Lower leg skin (tissue), 3 donors: ENCODE data around the gene SMG9.

Experiments used
- POLR2A ChIP-seq, 2 donors: fragments of 450-650 bp; IDR thresholded peaks; one replicate each; pipeline ENCODE4 v1.6.1; 2016 to 2017; ENCODE audit warnings: antibody characterized with exemption in 2 of 2, mild to moderate bottlenecking in 1 of 2, moderate library complexity in 1 of 2
- TF ChIP-seq, protein P1 (sequence below), 3 donors: fragments of 450-650 bp; IDR thresholded peaks; one replicate each; pipeline ENCODE4 v1.5.1; 2016; ENCODE audit warnings: antibody characterized with exemption in 3 of 3, mild to moderate bottlenecking in 3 of 3, moderate library complexity in 2 of 3

GRCh38 chr19:43769256-43769655 lies 14.5 kb upstream of the SMG9 start:
- TF ChIP-seq, protein P1, sequence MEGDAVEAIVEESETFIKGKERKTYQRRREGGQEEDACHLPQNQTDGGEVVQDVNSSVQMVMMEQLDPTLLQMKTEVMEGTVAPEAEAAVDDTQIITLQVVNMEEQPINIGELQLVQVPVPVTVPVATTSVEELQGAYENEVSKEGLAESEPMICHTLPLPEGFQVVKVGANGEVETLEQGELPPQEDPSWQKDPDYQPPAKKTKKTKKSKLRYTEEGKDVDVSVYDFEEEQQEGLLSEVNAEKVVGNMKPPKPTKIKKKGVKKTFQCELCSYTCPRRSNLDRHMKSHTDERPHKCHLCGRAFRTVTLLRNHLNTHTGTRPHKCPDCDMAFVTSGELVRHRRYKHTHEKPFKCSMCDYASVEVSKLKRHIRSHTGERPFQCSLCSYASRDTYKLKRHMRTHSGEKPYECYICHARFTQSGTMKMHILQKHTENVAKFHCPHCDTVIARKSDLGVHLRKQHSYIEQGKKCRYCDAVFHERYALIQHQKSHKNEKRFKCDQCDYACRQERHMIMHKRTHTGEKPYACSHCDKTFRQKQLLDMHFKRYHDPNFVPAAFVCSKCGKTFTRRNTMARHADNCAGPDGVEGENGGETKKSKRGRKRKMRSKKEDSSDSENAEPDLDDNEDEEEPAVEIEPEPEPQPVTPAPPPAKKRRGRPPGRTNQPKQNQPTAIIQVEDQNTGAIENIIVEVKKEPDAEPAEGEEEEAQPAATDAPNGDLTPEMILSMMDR (IDR thresholded peaks at IDR 0.05), result no peak
- TF ChIP-seq POLR2A (IDR thresholded peaks at IDR 0.05), result no peak
